Pancreas (tissue), 10 donors: ENCODE results near the gene PBXIP1. TPM values are rescaled to one million over a fixed set of nuclear protein-coding genes. Genes with fewer than 3 reads are reported as not detected.

Experiments
- ATAC-seq, 4 donors: fragments of 200-7000 bp; cut with Tn5 transposase; one replicate each; pipeline versions ENCODE4 v1.8.0 to v1.9.1; 2020; ENCODE audit warnings: mild to moderate bottlenecking in 4 of 4, moderate library complexity in 4 of 4
- DNase-seq, 6 donors: peaks; one replicate each; pipeline ENCODE4 v3.0.0-alpha.2; 2020
- FAIRE-seq: peaks from 2 replicates; lab custom pipeline; 2012; peaks lifted over from hg19 to GRCh38; lab: Jason Lieb, UNC
- H3K27ac ChIP-seq, 4 donors: fragments of 200-600 bp; sonication (generic); 1 replicate in 3 of 4; 2 replicates in 1 of 4; pipeline versions ENCODE4 v1.5.0 to v1.8.0; 2020
- H3K27me3 ChIP-seq, 4 donors: fragments of 200-600 bp; one replicate each; pipeline ENCODE4 v1.8.0; 2021
- H3K36me3 ChIP-seq, 3 donors: fragments of 200-600 bp; sonication (generic) in 1 of 3; one replicate each; pipeline versions ENCODE4 v1.5.0 to v1.8.0; 2020 to 2021
- H3K4me1 ChIP-seq, 3 donors: fragments of 200-600 bp; one replicate each; pipeline ENCODE4 v1.8.0; 2021
- H3K4me3 ChIP-seq, 4 donors: fragments of 200-600 bp; sonication (generic) in 2 of 4; one replicate each; pipeline versions ENCODE4 v1.5.0 to v1.8.0; 2020 to 2021
- H3K9me3 ChIP-seq, 4 donors: fragments of 200-600 bp; one replicate each; pipeline ENCODE4 v1.8.0; 2021
- CTCF ChIP-seq, 4 donors: fragments of 200-600 bp; sonication (generic) in 3 of 4; IDR thresholded peaks; one replicate each; pipeline versions ENCODE4 v1.5.0 to v1.8.0; 2021; ENCODE audit warnings: antibody characterized with exemption in 4 of 4
- WGBS, 2 donors: extraction: QIAGEN DNeasy Blood & Tissue Kit; methylation state at CpG; one replicate each; pipeline ENCODE4 v1.1.7; 2013; 5-methylcytosine and 5-hydroxymethylcytosine counted together
- intact Hi-C, 3 donors: fragments of 100-400 bp; cut with DNase I; formaldehyde crosslinking; loops; one replicate each; pipeline versions ENCODE4 v1.11.1 to v1.14.2; 2022
- polyA plus RNA-seq, 2 donors: library from polyadenylated mRNA; stranded (reverse); fragments of 200-250 nt; gene quantifications; one replicate each; pipeline ENCODE4 v1.2.3, GENCODE V29; 2013
- total RNA-seq, 6 donors: library from RNA; stranded (reverse); fragmentation: NEBNext Ultra II Directional in 4 of 6; extraction: Animal tissue kit (Norgen Biotek cat#: 25700) in 4 of 6; gene quantifications; one replicate each; pipeline versions ENCODE4 v1.2.1 to v1.2.4, GENCODE V29; 2021 to 2023
- donor health status: healthy with polysubstance abuse.
- donor health status: DM: no; HTN: no; CAD: no; lungs with moderate emphysema.
- donor health status: DM: no; HTN: no; CAD: no.
- donor health status: control.
- donor health status: control.
- donor health status: Bipolar disorder and iron deficiency.
- donor health status: DM: yes; HTN: yes; CAD: no.
- donor health status: DM: no; HTN: no; CAD: no.
- donor health status: DM: no; HTN: no; CAD: no.
- donor health status: DM: yes; HTN: yes; CAD: no.

Gene PBXIP1
- total and polyA plus RNA-seq, 8 donors, result 15.6 to 53.1 (median 28.4) TPM

- intact Hi-C loops, result no loop called here
- no peak for TF ChIP-seq CTCF (IDR thresholded peaks at IDR 0.05)
- H3K4me3 ChIP-seq, result no peak overlapping the region
These were observed 3.8 kb downstream of the PBXIP1 start for GRCh38 chr1:154951901-154952657.

GRCh38 chr1:154948079-154948478, 7.8 kb downstream of the PBXIP1 start:
- 90 to 96% methylated on average over 11 of the region's 11 CpGs for WGBS, 2 donors
- H3K27ac ChIP-seq, result no peak overlapping the region
- peaks cover 0 to under 1% (median 0%) of the 10 kb centered on the region in 3 donors for H3K4me1 ChIP-seq
- no peak for FAIRE-seq
- intact Hi-C loops, result no loop called here
- TF ChIP-seq CTCF (IDR thresholded peaks at IDR 0.05), result no peak
- H3K36me3 ChIP-seq, result no peaks in the 10 kb centered on the region
- DNase-seq, result no peak
- no peak overlapping the region for H3K4me3 ChIP-seq
- no peaks in the 10 kb centered on the region for H3K9me3 ChIP-seq
- ATAC-seq, result no peak
- no peaks in the 10 kb centered on the region for H3K27me3 ChIP-seq

More at GRCh38 chr1:154951901-154952657, 3.8 kb downstream of the PBXIP1 start:
- 80 to 88% methylated on average over 15 of the region's 15 CpGs for WGBS, 2 donors
- FAIRE-seq (no peak), ATAC-seq (no peak), DNase-seq (peak in 1 of 6 donors; percentile 61)
- Histone ChIP-seq H3K27me3 (no peaks in the 10 kb centered on the region), H3K36me3 (no peaks in the 10 kb centered on the region), H3K9me3 (no peaks in the 10 kb centered on the region), H3K4me1 (peaks cover 13 to 16% (median 15%) of the 10 kb centered on the region in 3 donors), H3K27ac (no peak overlapping the region)

- peaks cover 0 to 12% (median 0%) of the 10 kb centered on the region in 3 donors for H3K4me1 ChIP-seq
- no peak for TF ChIP-seq CTCF (IDR thresholded peaks at IDR 0.05)
- 85 to 87% methylated on average over 17 of the region's 17 CpGs for WGBS, 2 donors
- no peaks in the 10 kb centered on the region for H3K27me3 ChIP-seq
- ATAC-seq, result no peak
- no peak overlapping the region for H3K4me3 ChIP-seq
- peak in 1 of 6 donors; percentile 55 for DNase-seq
- H3K36me3 ChIP-seq, result no peaks in the 10 kb centered on the region
- H3K27ac ChIP-seq, result no peak overlapping the region
- intact Hi-C loops, result no loop called here
- no peaks in the 10 kb centered on the region for H3K9me3 ChIP-seq
- no peak for FAIRE-seq
These were observed 9.7 kb downstream of the PBXIP1 start for GRCh38 chr1:154945962-154946850.

GRCh38 chr1:154945160-154945961, 10.5 kb downstream of the PBXIP1 start:
- intact Hi-C loops, result no loop called here
- Histone ChIP-seq H3K27me3 (no peaks in the 10 kb centered on the region), H3K27ac (no peak overlapping the region), H3K4me1 (peaks cover 0 to 12% (median 0%) of the 10 kb centered on the region in 3 donors), H3K36me3 (no peaks in the 10 kb centered on the region), H3K4me3 (no peak overlapping the region), H3K9me3 (no peaks in the 10 kb centered on the region)
- ATAC-seq (no peak), FAIRE-seq (no peak), DNase-seq (peak in 1 of 6 donors; percentile 51)
- TF ChIP-seq CTCF (IDR thresholded peaks at IDR 0.05), result no peak
- WGBS, 2 donors, result 79 to 80% methylated on average over 13 to 15 of the region's 15 CpGs
